ENCODE results near the gene TEX2.

DNA sequence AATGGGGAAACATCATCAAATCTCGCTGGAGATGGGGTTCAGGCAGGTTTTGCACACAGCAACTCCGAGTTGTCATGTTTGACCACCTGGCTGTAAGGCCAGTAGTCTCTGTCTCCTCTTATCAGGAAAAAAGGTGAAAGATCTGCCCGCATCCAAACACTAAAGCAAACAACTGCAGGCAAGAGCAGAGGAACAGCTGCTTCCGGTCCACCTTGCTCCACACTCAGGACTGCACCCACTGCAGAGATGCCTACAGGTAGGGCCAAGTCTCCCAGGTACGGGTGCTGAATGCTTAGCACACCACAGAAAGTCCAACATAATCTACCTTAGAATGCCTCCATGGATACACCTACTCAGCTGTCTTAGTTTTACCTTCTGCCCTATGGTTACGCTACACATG lies 7.3 kb downstream of the TEX2 start:
- TF ChIP-seq GATA2 (IDR thresholded peaks at IDR 0.05; ENCODE audit: low read depth, low read length) (no peak), GATA3 (IDR thresholded peaks at IDR 0.05; ENCODE audit: low read depth, low read length) (no peak)

All from SH-SY5Y (cell line).